HG02970 (cell line): Measurements from ENCODE around the gene GLG1.
"Not testable (repeated sequence)": the region's sequence is repeated elsewhere in the genome, so short reads cannot be mapped to it uniquely, and the experiment has no call there.

ENCODE experiments used
- ATAC-seq: cut with Tn5 transposase; IDR thresholded peaks from one replicate; pipeline ENCODE4 v1.9.1; 2021; ENCODE audit warnings: mild to moderate bottlenecking, moderate library complexity, moderate number of reproducible peaks; ENCODE audit not compliant: unreplicated experiment, low FRiP score

GLG1 gene

DNA sequence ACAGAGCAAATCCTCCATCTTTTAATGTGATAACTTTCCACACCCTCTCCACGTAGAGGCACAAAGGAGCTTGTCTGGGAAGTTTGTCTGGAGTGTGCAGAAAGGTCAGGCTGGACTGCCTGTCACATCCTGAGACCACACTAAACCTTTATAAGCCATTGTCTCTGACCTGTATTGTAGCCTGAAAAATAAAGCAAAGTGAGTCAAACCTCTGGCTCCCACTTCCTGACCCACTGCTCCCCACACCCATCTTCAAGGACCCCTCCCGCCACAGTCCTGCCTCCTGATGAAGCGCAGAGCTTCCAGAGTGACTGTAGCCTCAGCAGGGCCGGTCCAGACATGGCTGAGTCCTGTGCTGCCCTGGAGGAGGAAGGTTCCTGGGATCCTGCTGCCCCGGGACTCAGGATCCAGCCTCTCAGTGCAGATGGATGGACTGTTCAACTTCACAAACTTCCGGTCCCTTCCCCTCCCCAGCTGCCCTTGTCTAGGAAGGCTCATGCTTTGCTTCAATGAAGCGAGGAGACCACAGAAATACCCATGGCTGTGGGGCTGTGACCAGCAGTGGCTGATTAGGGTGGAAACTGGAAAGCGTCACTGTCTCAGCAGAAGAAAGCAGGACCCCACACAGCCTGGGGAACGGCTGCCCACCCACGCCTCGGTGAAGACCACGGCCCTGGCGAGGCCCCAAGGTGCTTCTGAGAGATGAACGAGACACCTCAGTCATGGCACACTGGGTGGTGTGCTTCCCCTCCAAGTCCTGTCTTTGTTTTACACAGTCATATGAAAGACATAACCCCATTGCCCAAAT lies 154.8 kb downstream of the GLG1 start:
- ATAC-seq, result no peak

DNA sequence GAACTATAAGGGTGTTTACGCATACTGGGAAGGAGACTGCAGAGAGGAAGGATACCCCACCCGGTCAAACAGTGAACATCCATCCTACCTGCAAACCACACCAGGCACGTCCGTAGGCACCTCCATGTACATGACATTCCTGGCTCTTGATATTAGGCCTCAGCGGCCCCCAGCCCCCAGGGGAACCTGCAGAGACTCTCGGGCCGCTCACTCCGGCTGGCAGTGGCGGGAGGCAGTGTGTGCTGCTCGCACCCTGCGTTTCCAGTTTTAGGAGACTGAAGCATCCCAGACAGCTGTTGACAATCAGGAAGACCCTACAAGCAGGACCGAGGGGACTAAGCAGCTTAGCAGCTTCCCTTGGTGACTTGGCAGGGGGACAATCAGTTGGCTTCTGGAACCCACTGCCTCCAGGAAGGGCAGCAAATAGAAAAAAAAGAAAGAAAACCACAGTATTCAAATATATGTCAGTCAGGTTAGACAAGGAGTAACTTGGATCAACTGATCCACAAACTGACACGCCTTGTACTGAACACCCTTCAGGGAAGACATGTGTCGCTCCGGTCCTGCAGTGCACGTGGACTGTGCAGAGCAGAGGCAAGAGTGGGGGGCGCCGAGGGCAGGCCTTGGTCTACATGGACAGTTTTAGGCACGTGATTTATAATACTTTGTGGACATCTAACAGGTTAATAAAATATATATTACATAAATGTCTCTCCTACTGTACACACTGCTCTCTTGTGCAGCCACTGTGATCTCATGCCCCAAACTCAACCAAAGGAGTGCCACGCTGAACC lies 155.8 kb downstream of the GLG1 start:
- no peak for ATAC-seq

DNA sequence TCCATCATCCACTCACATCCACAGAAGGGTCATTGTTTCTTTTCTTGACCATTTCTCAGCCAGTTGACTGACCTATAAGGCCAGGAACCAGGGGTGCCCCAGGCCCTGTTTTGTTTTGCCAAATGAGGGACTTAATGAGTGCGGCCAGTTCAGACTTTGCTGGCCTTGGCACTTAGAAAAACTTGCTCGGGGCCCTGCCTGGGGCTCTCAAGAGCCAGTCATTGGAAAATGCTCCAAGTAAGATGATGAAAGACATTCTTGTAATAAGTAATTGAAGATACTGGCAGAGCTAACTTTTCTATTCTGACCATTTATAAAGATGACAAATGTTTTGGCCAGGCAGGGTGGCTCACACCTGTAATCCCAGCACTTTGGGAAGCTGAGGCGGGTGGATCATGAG lies 156.7 kb downstream of the GLG1 start:
- no peak for ATAC-seq

DNA sequence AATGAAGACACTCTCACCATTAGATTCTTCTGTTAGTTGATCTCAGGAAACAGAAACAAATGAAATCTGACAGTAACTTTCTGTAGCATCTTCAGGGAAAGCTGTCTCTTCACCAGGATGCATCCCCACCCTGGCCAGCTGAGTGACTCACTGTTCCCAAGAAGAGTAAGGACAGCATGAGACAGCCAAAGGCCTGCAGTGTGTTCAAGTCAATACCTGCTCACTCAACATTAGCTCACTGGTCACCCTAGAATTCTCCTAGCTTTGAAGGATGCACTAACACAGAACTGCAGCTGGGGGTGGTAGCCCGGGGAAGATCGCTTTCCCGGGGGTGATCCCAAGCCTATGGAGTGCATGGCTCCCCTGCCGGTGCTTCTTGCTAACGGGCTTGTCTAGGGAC lies 157.4 kb downstream of the GLG1 start:
- no peak for ATAC-seq

DNA sequence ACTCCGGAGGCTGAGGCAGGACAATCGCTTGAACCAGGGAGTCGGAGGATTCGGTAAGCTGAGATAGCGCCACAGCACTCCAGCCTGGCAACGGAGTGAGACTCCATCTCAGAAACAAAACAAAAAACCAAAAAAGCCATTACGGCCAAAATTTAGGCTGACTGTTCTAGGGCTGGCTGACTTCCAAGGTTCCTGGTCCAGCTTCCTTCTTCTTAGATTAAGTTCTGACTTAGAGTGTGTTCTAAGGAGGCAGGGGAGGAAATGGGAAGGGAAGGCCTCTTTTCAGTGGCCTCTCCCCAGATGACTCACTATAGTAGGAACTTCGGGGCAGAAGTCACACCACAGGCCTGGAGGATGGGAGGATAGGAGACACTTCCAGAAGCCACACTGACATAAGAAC lies 157.9 kb downstream of the GLG1 start:
- no peak for ATAC-seq

DNA sequence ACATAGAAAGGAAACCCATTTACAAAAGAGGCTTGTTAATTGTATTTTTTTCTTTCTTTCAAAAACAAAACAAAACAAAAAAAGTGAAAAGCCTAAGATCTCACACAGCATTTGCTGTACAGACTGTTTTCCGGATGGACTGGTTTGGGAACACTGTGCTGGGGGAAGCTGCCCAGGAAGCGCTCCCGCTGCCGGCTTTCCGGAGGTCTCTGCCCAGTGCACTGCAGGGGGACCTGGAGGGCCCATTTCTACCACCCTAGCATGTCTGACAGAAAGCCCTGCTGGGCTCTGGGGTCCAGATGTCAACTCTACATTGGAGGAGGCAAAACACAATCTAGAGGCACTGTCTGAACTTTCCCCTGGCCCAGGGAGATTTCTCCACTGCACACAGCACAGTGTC lies 159.3 kb downstream of the GLG1 start:
- no peak for ATAC-seq

DNA sequence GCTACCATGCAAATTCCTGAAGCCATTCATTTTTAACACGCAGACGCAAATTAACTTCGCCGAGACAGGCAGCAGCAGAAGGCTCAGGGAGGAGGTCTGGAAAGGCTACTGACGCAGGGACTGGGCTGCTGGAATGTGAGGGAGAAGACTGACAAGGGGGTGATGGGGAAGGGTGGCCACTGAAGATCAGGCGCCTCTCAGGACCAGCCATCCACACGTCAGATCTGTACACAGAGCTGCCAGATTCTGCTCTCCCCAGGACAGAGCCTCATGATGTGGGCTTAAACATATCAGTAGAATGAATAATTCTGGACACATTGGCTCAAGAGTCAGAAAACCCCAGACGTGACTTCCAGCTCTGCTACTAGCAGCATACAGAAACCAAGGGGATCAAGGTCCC lies 160.0 kb downstream of the GLG1 start:
- ATAC-seq, result no peak

DNA sequence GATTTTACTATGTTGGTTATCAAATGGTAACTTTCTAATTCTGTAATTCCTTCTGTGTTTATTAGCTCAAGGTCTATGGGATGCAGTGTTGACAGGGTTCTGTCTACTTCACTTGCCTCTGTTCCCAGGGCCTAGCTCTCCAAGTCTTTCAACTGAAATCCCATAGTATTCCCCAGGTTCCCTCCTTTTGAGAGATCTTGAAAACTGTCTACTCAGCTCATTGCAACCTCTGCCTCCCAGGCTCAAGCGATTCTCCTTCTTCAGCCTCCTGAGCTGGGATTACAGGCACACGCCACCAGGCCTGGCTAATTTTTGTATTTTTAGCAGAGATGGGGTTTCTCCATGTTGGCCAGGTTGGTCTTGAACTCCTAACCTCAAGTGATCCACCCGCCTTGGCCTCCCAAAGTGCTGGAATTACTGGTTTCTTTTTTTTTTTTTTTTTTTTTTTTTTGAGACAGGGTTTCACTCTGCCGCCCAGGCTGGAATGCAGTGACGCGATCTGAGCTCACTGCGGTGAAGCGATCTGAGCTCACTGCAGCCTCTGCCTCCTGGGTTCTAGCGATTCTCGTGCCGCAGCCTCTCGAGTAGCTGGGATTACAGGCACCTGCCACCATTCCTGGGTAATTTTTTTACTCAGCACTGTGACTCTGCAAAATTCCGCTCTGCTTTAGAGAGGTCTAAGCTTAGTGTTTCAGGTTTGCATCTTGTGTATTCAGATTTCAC lies 163.1 kb downstream of the GLG1 start:
- not testable (repeated sequence) for ATAC-seq

DNA sequence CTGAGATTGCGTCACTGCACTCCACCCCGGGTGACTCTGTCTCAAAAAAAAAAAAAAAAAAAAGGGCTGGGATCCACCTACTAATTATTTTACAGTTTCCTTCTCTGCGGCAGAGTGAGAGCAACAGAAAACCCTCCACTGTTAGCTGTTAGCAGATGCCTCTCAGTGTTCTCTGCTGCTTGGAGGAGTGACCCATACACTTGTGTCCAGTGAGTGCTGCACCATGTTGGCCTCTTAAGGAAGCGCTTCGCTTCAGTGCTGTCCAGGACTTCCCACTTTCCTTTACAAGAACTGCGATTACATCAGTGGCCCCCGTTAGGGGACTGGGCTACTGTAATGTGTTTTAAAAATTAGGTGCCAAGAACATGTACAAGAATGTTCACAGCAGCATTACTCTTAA lies 167.2 kb downstream of the GLG1 start:
- ATAC-seq, result no peak

DNA sequence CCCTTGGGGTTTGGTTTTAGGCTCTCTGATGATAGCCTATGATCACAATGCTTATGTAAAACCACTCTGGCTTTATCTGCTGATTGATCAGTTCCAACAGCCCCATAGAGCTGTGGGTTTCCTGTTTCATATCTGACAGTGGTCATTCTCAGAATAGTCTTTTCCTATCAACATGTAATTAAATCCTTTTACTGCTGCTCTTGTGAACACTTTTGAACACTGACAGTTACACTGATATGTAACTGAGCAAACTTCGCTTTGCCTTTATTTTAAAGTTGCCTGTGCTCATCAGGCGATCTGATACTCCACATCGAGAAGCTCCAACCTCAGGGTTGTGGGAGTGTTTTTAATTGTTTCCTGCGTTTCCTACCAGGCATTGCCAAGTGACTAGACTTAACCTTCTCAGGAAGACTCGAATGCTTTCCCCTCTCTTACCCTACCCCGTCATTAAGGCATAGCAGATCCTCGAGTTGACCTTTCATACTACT lies 168.4 kb downstream of the GLG1 start:
- no peak for ATAC-seq

DNA sequence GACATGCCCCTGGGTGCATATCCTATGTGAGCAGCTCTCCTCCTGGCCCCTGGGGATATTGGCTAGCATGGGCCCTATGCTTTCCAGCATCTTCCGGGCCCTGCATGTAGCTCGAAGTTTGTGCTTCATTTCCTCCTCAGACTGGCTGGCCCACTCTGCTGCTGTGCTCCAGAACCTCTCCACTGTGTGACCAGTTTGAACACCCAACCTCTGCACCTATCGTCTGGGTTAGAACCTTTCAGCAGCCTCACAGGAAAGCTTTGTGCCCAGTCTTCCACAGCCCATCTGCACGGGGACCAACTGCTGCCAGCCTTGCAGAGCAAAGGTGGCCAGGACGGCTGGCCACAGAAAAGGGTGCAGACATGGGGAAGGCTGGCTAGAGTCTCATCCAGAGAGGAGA lies 175.4 kb downstream of the GLG1 start:
- no peak for ATAC-seq

DNA sequence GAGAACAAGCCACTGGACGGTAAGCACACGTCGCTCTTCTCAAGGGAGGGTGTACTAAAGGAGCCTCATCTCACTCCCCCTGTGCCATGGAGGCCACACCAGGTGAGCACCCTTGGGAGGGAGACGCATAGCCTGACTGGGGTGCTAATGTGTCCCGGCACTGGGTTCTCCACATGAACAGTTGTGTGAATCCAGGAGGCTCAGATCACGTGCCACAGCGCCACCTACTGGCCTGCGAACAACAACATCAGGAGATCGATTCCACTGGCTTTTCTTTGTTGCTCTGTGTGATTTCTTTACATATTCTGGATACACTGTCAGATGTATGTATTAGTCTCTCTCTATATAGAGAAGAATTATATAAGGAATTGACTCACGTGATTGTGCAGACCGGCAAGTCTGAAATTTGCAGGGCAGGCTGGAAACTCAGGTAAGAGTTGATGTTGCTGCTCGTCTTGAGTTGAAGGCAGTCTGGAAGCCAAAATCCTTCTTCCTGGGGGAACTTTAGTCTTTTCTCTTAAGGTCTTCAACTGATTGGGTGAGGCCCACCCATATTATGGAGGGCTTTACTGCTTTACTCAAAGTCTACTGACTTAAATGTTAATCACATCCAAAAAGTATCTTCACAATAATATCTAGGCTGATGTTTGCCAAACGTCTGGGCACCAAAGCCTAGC lies 176.7 kb downstream of the GLG1 start:
- not testable (repeated sequence) for ATAC-seq

DNA sequence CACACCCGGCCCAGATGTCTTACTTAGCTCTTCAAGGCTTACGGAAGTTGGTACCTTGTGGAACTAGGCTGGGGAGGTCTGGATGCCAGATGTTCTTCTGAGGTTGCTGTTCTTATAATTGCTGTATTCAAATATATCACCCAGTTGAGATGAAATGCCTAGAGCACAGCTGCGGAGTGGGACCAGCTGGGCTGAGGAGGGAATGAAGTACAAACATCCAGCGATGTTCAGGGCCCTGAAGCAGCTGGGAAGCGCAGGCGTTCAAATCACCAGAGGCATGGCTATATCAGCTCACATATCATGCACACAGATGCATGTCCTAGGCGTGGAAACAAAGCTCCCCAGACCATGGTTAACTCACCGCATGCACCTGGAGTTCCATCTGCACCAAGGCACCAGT lies 178.4 kb downstream of the GLG1 start:
- not testable (repeated sequence) for ATAC-seq

DNA sequence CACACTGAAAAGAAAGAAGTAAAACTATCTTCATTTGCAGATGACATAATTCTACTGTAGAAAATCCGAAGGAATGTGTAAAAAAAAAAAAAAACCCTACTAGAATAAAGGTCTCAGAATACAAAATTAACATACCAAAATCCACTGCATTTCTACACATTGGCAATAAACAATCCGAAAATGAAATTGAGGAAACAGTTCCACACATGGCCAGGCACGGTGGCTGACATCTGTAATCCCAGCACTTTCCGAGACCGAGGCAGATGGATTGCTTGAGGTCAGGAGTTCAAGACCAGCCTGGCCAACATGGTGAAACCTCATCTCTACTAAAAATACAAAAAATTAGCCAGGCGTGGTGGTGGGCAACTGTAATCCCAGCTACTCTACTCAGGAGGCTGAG lies 181.2 kb downstream of the GLG1 start:
- not testable (repeated sequence) for ATAC-seq

DNA sequence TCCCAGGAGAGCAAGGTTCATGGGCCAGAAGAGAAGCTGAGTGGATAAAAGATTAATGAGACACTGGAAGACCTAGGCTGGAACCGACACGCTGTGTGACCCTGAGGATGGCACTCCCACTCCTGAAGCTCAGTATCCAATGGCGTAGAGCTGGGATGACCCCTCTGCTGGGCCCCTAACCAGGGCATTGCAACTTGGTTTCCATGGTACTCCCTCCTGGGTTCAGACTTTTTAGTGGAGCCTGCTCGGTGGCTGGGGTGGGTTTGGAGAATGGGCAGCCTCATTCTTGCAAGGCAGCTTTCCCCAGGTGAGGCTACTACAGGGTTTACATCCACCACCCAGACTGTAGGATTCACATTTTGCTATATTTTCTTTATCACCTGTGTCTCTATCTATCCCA lies 183.2 kb downstream of the GLG1 start:
- ATAC-seq, result not testable (repeated sequence)

DNA sequence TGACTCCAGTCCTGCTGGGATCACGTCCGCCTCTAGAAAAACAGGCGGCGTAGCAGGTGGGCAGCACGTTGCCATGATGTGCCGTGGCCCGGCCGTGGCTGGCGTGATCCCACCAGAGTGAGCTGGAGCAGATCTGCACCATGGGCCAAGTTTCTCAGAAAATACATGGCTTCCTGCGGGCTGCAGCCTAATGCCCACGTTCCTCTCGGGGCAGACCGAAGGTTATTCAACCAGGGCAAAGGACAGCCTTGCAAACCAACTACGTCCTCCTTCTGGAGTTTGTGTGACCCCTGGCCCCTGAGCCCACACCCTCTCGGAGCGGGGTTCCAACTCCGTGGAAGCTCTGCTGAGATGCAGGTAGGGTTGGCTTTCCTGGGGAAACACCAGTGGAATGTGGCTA lies 184.8 kb downstream of the GLG1 start:
- ATAC-seq, result not testable (repeated sequence)

DNA sequence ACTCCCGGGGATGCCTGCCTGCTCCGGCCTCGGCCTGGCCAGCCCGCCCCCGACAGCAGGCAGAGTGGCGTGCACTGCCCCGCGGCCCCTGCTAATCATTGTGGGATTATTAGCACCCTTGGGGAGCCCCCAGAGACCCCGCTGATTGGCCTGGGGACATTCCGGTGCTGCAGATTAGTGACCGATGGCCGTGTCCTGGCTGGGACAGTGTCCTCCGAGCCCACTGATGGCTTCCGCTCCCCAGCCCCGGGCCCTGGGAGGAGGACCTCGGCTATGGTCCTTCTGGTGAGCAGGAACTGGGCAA lies 185.5 kb downstream of the GLG1 start:
- ATAC-seq, result not testable (repeated sequence)

DNA sequence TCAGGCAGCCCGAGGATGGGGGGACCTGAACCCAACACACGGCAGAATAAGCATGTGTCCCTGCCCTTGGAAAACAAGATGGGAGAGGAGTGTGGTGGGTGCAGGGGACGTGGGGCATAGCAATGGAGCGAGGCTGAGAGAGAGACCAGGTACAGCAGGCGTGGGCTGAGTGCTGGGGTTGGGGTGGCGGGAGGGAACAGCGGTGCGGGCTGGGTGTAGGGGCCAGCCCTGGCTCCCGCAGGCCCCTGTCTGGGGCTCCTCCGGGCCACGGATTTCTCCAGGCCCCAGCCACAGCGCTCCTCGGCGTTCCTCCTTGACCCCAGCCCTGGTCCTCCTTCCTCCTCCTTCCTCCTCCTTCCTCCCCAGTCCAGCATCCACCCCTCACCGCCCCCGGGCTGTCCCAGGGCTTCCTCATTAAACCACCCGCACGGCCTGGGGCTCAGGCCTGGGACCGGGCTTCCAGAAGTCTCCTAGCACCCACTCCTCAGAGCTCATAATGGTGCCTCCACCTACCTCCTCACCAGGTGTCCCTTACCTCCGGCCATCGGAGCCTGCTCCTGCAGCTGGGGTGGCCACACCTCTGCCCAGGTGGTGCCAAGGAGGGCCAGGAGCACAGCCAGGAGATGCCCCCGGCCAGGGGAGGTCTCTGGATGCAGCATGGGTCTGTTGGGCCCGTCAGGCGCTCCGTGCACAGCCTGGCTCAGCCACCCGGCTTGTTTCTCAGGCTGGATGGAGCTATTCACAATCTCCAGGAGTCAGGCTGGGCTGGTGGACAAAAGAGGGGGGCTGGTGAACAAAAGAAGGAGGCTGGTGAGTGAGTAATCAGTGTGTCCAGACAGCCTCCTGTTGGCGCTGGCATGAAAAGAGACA lies 186.1 kb downstream of the GLG1 start, which contains the start of gene CLEC18B:
TSS of gene CLEC18B (minus strand) at position 867 of the 870 bp plus-strand sequence. CDS start at position 659, 208 bp downstream.
- ATAC-seq, result not testable (repeated sequence)

DNA sequence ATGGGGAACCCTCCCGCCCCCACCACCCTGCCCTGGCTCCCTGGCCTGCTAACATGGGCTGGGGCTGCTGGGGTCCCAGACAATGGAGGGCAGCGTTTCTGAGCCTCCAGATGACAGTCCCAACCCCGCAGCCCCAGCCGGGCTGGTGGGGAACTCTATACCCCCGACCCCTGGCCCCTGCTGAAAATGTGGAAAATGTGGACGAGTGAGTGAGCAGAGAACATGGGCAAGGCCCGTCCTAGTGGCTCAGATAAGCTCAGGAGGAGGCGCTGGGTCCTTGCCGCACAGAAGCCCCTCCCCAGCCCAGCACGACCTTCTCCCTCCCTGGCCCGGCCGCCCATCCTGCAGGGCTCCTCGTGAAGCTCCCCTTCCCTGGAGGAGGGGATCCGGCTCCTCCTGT lies 187.1 kb downstream of the GLG1 start:
- not testable (repeated sequence) for ATAC-seq
